Bone marrow (tissue), 2 donors: ENCODE measurements around the gene ATP2B2.

ENCODE experiments used
- DNase-seq, 2 donors: peaks; one replicate each; lab custom pipeline; 2025; lab: John Stamatoyannopoulos, UW

ATP2B2 gene

DNA sequence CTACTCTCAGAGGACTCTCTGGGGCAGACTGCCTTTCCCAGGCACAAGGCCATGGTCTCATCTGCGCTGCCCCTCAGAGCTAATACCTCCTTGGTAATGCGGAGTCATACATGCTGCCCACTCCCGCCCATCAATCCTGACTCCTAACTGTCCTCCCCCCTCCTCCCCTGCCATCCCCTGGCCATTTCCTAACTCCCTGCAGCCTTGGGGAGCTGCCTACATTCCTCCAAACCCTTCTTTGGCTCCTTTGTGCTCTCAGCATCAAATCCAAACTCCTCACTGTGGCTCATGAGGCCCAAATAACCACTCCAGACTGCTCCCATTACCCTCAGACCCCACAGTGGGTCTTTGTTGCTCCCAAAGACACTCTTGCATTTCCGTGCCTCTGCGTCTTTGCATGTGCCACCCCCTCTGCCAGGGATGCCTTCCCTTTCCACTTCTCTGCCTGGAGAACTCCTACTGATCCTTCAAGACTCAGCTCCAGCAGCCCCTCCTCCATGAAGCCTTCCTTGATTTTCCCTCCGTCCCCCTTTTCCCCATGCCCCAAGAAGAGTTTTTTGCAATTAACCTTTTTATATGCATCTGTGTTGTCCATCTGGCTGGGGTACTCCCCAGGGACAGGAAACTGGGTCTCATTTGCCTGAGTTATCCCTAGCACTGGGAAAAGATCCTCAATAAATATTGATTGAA is 5.5 kb upstream of the ATP2B2 start:
- DNase-seq: no peak

DNA sequence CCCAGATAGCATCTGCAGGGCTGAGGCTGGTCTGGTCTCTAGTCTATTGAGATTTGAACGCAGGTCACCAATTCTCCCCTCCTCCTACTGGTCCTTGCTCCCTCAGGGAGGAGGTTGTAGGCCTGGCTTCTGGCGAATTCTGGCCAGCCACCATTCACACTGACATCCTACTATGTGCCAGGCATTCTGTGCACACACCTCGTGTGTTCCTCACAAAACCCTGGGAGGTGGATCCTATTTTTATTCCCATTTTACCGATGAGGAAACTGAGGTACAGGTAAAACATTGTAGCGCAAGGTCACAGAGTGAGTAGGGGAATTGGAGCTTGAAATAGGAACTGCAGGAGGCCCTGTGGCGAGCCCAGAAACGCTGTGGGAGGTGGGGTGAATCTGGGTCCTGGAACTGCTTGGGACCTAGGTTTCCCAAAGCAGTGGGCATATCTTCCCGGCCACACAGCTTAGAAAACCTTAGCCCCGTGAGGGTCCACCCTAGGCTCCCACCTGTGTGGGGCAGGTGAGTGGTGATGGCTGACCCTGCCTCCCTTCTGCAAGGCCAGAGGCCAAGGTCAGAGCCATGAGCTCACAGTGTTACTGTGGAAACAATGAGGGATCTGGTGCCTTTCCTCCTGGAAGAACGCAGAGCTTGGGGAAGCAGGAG is 4.8 kb upstream of the ATP2B2 start:
- no peak for DNase-seq

DNA sequence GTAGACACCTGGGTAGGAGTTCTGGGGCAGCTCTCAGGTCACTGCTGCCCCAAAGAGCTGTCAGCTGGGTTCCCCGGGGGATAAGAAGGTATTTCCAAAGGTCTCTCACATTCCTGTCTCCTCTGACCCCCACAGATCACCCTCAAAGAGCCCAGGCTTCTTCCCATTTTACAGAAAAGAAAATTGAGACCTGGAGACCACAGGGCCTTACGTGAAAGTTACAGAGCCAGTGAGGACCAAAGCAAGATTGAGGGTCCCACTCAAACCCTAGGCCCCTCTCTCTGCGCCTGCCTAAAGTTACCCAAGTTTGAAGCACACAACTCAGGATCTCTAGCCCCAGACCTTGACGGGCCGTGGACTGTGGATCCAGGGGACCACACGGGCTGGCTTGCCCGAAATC is 3.9 kb upstream of the ATP2B2 start:
- no peak for DNase-seq

DNA sequence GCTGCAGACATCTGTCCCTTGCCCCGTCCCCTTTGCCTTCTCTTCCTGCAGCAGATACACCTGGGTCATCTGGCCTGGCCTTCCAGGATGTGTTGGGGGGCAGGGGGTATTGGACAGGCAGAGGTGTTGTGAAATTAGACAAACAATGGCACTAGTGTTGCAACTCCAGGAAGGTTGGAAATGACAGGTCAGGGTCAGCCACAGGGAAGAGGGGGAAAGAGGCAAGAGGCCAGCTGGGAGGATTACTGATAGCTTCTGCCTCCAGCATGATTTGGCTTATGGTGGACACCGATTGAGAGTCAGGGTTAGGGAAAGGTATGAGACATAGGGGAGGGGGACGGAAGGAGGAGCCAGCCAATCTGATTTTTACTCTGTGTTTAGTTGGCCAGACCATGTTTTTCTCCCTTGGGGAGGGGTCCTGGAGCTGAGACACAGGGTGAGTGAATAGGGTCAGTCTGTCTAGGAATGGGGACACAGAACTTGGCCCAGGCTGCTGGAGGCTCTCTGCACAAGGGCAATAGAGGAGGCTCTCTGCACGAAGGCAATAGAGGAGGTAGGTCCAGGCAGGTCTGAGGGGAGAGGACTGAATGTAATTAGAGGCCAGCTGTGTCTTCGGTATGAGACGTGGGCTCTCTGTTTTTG is 3.4 kb upstream of the ATP2B2 start:
- DNase-seq: no peak

DNA sequence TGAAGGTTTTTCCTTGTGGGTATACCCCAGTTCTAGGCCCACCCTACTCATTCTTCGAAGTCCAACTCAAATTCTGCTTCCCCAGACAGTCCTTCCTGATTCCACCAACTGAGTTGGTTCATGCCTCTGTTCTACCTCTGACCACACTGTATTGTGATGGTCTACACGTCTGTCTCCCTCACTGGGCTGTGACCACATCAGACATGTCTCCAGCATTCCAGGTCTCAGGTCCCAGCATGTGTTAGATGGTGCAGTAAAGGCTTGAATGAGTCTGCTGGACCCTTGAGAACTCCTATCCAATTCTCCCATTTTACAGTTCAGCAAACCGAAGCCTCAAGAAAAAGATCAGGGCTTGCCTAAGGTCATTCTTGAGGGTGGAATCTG is 2.8 kb upstream of the ATP2B2 start:
- DNase-seq: no peak

DNA sequence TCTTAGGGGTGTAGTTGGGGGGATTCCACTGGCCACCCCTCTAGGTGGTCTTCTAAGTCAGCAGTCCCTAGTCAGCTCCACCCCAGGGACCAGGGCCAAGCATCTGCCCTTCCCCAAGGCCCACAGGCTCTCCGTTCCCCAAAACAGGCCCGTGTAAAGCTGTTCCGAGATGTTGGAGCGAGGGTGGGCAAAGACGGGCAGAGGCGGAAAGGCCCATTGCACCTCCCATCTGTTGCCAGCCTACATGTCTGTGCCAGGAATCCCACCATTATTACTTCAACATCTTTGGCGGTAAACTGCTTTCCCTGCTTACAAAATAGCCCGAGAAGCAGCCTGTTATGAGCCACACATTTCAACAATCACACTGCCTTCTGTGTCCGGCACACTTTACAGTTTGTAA is 1.9 kb upstream of the ATP2B2 start:
- no peak for DNase-seq

DNA sequence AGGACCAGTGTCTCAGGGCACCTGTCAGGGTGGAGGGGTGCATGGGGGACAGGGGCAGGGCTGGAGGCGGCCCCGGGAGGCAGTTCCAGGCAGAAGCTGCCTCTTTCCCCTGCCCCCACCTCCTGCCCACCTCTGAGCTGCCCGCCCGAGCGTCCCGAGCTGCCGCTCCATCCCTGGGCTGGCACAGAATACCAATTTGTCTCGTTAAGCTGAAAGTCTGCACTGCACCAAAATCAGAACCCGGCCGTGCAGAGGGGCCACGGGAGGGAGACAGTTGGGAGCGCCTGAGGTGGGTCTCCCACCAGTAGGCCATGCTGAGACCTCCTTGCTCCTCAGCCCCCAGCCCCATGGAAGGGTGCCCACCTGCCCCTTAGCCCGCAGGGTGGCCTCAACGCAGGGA is 1.3 kb upstream of the ATP2B2 start:
- DNase-seq: no peak

DNA sequence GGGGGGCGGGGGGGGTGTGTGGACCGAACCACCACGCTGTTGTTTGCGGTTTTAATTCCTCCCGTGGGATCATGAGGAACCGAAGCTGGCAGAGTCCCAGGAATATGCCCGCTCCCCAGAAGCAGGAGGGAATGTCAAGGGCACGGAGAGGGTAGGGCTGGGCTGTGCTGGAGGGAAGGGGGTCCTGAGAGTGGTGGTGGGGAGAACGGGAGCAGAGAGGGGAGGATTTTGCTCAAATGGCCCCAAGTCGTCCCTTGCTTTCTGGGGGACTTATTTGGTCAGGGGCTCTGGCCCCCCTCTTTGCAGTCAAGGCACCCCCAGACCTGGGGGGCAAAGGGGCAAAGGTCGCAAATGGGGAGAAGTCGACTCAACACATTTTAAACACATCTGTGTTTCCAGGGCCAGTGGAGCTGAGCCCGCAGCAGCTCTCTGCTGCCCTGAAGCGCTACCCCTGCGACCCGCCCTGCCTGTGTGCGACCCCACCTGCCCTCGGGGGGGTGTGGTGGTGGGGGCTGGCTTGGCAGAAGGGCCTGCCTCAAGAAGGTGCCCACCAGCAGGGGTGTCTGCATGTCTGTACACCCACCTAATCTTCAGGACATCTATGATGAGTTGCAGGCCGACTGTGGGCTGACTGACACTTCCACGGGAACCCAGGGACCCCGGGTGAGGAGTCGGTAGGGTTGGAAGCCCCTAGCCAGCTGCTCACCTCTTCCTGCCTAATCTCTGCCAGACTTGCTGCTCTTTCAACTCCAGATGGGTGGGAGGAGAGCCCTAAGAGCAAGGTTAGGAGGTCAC is 602 bp upstream of the ATP2B2 start:
- DNase-seq: no peak

DNA sequence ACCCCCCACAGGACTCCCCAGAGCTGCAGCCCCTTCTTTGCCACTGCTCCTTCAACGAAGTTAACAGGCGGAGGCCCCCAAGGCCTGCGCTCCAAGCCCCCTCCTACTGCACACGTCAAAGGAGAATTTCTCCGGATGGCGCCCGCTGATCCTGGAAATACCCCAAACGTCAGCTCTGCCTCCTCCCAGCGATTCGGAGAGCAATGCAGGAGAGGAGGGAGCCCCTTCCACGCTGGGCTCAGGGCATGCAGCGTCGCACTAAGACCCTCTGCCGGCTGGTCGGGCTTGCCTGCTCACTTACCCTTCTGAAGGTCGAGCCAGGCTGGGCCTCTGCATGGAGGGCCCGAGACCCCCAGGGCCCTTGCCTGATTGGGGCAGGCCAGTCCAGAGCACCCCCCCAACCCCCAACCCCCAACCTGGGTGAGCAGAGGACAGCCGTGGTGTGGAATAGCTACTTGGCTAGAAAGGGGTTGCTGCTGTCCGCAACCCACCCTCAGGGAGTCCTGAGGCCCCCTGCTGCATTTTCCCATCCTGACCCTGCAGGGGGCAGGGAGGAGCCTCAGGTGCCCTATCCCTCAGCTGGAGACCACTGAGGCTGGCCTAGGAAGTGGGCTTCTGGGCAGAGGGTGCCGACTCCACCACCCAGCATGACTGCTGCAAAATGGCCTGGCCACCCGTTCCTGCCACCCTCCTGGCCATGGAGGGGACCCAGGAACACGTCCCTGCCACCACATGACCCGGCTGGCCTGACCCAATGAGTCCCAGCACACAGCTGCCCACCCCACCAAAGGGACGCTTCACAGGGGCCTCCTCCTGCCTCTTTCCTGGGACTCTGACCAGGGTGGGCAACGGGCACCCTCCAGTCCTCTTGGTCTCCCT is 976 bp downstream of the ATP2B2 start:
- no peak for DNase-seq

DNA sequence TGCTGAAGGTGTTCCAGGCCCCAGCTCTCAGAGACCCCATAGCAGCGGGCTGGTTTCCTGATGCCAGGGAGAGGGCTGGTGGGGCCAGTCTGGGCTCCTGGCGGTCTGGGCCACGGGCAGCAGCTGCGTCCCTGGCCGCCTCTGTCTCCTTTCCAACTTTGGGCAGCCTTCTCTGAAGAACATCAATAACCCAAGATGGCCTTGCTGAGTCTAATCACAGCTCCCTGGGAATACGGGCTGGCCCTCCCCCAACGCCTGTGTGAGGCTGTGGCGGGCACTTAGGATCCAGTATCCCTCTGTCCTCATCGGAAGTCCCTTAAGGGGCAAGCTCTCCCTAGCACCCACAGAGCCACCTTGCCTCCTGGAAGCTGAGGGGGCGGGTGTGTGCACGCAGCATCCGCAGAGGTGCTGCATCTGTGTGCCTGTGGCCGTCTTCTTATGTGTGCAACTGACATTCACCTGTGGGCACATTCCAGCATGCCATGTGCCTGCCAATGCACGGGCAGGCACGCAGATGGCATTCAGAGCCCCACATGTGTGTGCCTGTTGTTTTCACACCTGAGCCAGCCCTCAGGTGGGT is 2.1 kb downstream of the ATP2B2 start:
- no peak for DNase-seq

DNA sequence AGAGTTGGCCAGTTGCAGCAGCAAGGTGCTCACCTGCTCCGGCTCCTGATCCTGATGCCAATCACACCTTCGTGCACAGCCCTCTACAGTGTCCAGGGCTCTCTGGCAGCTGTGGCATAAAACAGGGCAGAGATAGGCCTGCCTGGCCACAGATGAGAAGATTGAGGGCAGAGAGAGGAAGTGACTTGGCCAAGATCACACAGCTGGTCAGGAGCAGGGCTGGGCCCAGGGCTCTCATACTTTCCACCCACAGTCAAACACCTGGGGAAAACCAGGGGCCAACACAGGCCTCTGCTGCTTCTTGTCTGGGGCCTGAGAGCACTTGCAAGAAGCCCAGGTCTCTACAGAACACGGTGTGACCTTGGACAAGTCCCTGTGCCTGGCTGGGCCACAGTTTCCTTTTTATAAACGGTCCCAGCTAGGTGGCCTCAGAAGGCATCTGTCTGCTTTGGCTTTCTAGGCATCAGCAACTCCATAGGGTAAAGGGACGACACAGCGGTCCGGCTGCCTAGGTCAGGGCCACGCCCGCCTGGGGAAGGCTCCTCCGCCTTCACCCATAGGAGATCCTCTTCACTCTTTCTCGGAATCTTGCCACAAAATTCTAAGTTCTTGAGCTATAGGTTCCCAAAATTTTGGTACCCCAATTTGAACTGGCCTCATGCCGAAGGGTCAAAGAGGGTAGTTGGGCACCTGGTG is 3.1 kb downstream of the ATP2B2 start:
- DNase-seq: no peak

DNA sequence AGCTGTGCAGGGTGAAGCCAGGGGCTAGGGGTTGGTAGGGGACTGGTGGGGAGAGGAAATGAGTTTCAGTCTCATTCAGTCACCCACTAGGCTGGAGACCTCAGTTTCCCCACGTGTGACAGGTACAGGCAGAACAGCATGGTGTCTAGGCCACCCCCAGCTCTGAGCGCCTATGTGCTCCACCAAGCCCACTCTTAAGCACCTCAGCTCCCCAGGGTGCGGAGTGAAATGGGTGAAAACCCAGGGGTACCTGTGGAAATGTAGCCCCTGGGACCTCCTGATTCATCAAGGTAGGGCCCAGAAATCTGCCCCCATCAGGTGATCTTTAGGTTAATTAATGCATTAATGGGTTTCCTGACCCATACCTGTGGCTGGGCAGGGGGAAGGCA is 3.7 kb downstream of the ATP2B2 start:
- no peak for DNase-seq

DNA sequence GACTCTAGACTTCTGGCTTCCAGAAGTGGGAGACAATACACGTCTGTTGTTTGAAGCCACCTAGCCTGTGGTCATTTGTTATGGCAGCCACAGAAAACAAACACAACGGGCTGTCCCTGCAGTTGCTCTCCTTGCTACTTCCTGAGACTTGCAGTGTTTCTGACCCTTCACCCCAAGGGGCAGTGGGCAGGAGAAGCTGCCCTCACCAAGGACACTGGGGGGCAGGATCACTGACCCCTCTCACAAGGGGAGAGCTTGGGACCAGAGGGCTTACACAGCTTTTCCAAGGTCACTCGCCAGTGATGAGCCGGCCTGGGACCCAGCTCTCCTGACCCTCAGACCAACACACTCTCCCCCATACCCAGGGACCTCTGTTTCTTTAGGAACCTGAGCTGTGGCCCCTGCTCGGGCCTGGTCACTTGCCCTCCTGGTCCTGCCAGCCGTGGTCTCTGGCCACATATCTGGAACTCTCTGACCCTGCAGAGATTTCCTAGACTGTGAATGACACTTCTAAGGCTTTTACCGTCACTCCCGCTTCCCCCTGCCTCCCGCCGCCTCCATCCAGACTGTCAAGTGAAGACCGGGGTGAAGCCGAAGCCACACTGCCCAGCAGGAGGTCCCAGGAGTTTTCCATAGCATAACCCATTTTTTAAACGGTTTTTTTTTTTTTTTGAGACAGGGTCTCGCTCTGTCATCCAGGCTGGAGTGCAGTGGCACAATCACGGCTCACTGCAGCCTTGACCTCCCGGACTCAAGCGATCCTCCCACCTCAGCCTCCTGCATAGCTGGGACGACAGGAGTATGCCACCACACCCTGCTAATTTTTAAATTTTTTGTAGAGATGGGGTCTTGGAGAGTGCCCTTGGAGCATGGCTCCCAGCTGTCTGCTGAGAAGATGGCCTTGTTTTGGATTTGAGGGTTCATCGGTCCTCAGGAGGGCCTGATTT is 4.4 kb downstream of the ATP2B2 start:
- DNase-seq: no peak

DNA sequence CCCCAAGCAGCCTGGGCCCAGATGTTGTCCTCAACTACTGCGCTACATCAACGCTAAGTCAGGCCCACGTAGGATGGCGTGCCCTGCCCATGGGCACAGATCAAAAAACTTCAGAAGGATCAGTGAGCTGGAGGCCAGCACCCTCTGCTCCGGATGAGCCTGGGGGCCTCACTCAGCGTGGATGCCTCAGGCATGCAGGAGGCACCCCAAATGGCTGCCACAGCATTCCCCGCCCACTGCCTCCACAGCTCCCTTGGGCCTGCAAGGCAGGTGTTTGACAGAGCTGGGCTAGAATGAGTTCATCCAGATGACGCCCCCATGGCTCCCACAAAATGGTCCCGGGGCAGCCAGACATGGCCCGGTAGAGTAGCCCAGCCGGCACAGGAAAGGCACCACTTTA is 7.1 kb downstream of the ATP2B2 start:
- DNase-seq: no peak

DNA sequence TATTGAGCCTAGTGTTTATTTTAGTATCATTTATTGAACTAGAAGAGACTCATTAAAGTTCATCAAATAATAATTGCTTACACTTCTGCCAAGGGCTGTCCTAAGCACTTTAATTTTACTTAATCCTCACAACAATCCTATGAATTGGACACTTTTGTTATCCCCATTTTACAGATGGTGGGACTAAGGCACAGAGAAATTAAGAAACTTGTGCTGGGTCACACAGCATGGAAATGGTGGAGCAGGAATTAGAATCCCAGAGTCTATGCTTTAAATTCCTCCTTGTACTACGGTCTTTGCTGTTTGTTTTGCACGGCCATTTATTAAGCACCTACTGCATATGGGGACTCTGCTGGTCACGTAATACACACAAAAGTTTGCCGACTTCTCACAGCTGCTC is 7.9 kb downstream of the ATP2B2 start:
- no peak for DNase-seq

DNA sequence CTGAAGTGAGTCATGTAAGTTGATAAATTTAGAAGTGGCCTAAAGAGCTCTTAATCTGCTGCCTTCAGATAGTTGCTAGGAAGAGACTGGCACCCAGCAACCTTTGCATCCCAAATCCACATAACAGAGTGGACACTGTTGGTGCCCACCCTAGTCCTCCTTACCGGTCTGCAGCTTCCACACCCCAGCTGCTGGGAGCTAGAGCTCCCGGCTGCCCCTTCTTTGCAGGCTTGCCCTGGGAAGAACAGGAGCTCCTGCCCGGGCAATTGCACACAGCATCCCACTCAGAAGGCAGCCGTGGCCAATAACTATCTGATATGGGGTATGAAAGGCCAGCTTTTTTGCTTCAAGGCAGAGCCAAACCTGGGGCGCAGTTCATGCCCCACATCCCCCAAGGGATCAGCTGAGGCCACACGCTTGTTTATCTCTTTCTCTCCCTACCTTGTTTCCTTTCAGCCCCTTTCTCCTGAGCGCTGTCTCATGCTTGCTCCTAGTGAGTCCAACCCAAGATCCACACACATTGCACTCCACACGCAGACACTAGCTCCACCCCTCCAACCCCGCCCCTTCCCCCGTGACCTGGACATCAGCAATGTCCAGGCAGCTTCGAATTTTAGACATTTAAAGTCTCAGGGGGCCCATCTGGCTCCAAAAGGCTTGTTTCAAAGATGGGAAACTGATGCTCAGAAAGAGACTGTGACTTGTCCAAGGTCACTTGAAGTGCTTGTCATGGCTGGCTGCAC is 9.1 kb downstream of the ATP2B2 start:
- no peak for DNase-seq

DNA sequence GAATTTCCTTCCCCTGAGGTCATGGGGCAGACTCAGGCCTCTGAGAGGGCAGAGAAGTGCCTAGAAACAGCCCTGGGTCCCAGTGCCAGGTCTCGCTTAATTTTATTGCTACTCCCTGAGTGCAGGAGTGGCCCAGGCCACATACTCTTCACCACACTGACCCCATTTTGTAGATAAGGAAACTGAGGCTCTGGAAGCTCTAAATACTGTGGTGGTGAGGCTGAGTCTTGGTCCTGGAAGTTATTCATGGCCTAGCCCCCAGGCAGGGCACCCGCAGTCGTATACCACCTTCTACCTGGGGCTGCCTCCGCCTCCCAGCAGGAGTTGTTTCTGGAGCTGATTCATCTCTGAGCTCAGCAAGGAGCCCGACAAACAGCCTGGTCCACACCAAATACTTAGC is 9.8 kb downstream of the ATP2B2 start:
- no peak for DNase-seq

DNA sequence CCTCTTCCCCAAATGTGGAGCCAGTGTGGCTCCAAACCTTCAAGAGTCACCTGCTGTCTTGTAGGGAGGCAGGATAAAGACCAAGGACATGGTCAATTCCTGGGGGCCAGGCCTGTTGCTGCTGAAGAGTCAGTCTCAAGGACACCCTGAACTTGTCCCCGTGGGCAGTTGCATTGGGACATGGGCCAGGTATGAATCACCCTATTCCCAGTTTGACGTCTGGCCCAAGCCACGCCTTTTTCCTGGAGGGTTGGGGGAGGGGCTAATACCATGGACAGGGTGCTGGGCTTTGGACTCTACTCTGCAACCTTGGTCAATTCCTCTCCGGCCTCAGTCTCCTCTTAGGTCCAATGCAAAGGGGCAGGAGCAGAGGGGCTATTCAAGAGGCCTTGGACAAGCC is 10.4 kb downstream of the ATP2B2 start:
- DNase-seq: no peak

DNA sequence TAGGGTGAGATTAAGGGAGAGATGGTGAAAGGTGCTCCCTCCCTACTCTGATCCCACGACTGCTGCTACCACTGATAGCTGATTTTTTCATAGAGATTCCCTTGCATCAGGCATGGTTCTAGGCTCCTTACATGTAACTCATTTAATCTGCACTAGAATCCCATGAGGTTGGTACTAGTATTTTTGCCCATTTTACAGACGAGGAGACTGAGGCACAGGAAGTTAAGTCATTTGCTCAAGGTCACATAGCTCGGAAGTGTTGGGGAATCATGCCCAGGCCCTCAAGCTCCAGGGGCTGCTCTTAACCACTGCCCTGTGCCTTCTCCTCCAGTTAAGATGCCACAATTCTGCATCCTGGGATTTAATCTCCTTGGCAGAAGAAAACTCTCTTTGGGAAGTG is 11.2 kb downstream of the ATP2B2 start:
- DNase-seq: no peak
